SK-N-SH (cell line): ENCODE measurements around the gene RCAN1. TPM values are rescaled to one million over a fixed set of nuclear protein-coding genes. Genes with fewer than 3 reads are reported as not detected.

Experiments used
- CTCF ChIA-PET: fragments of 300-600, 350-600 bp; formaldehyde crosslinking; extraction: SDS; loops from one replicate; lab custom pipeline; 2021; lab: Yijun Ruan, JAX
- POLR2A ChIA-PET: fragments of 350-600 bp; sonication (Branson Sonifier 250); formaldehyde crosslinking; extraction: SDS; loops from one replicate; lab custom pipeline; 2020; ENCODE audit warnings: antibody characterized with exemption, inconsistent platforms; lab: Yijun Ruan, JAX
- DNase-seq: peaks from one replicate; pipeline ENCODE4 v3.0.0; 2012
- H2AFZ ChIP-seq: fragments of 200-600 bp; sonication (generic); 2 replicates; pipeline ENCODE4 v1.8.1; 2016; ENCODE audit warnings: antibody characterized with exemption, mild to moderate bottlenecking, low read depth
- H3F3A ChIP-seq: fragments of 200-600 bp; sonication (generic); replicated peaks from 2 replicates; pipeline ENCODE3; 2016; ENCODE audit warnings: antibody characterized with exemption, mild to moderate bottlenecking; ENCODE audit not compliant: insufficient read depth
- H3K27ac ChIP-seq, 2 experiments: fragments of 200-500 bp in 1 of 2; fragments of 200-600 bp in 1 of 2; sonication (Bioruptor generic) in 1 of 2; sonication (generic), shearing (Covaris generic) in 1 of 2; 2 replicates each; pipeline versions ENCODE4 v1.5.1 to v1.6.1; 2014 to 2016; ENCODE audit warnings: low read depth in 2 of 2, inconsistent platforms in 1 of 2, low read length in 1 of 2, mild to moderate bottlenecking in 1 of 2, mixed read lengths in 1 of 2
- H3K27me3 ChIP-seq: fragments of 200-600 bp; sonication (generic), shearing (Covaris generic); 2 replicates; pipeline ENCODE4 v1.6.1; 2016; ENCODE audit warnings: mixed run types; ENCODE audit not compliant: insufficient read depth
- H3K36me3 ChIP-seq, 2 experiments: fragments of 200-500 bp in 1 of 2; fragments of 200-600 bp in 1 of 2; sonication (Bioruptor generic) in 1 of 2; sonication (generic) in 1 of 2; replicated peaks in 1 of 2; 2 replicates each; pipeline versions ENCODE3 to v1.5.1; 2014 to 2016; ENCODE audit warnings: low read length in 1 of 2, mild to moderate bottlenecking in 1 of 2; ENCODE audit not compliant: insufficient read depth in 2 of 2, control insufficient read depth in 1 of 2
- H3K4me1 ChIP-seq, 2 experiments: fragments of 200-500 bp in 1 of 2; fragments of 200-600 bp in 1 of 2; sonication (Bioruptor generic) in 1 of 2; sonication (generic), shearing (Covaris generic) in 1 of 2; 2 replicates each; pipeline versions ENCODE4 v1.5.1 to v1.6.1; 2014 to 2016; ENCODE audit warnings: low read depth in 1 of 2, low read length in 1 of 2, mixed run types in 1 of 2; ENCODE audit not compliant: insufficient read depth in 2 of 2, control insufficient read depth in 1 of 2
- H3K4me2 ChIP-seq: fragments of 200-600 bp; sonication (generic), shearing (Covaris generic); 2 replicates; pipeline ENCODE4 v1.6.1; 2017; ENCODE audit warnings: mixed run types
- H3K4me3 ChIP-seq, 2 experiments: fragments of 200-500 bp in 1 of 2; fragments of 200-600 bp in 1 of 2; sonication (Bioruptor generic) in 1 of 2; sonication (generic), shearing (Covaris generic) in 1 of 2; 2 replicates each; pipeline versions ENCODE4 v1.5.1 to v1.8.1; 2014 to 2016; ENCODE audit warnings: low read depth in 2 of 2, inconsistent platforms in 1 of 2, low read length in 1 of 2, mild to moderate bottlenecking in 1 of 2, mixed read lengths in 1 of 2, moderate library complexity in 1 of 2
- H3K79me2 ChIP-seq: fragments of 200-600 bp; sonication (generic); 2 replicates; pipeline ENCODE4 v1.8.1; 2017; ENCODE audit warnings: mild to moderate bottlenecking; ENCODE audit not compliant: insufficient read depth
- H3K9ac ChIP-seq: fragments of 200-600 bp; sonication (generic); 2 replicates; pipeline ENCODE4 v1.6.1; 2017; ENCODE audit warnings: mixed run types
- H3K9me2 ChIP-seq: fragments of 200-600 bp; sonication (generic); 2 replicates; pipeline ENCODE4 v1.6.1; 2017; ENCODE audit warnings: mixed run types
- H3K9me3 ChIP-seq: fragments of 200-600 bp; sonication (generic); 2 replicates; pipeline ENCODE4 v1.6.1; 2017; ENCODE audit warnings: mixed run types, mild to moderate bottlenecking, moderate library complexity
- H4K20me1 ChIP-seq: fragments of 200-600 bp; sonication (generic); 2 replicates; pipeline ENCODE4 v1.6.1; 2017; ENCODE audit warnings: mild to moderate bottlenecking, mixed run types; ENCODE audit not compliant: insufficient read depth
- CTCF ChIP-seq: fragments of 200-600 bp; sonication (generic); IDR thresholded peaks from 2 replicates; pipeline ENCODE4 v1.6.1; 2017; ENCODE audit warnings: antibody characterized with exemption, mild to moderate bottlenecking, moderate library complexity
- EZH2phosphoT487 ChIP-seq: fragments of 200-600 bp; sonication (generic); IDR thresholded peaks from 2 replicates; pipeline ENCODE4 v1.6.1; 2017; ENCODE audit warnings: low read depth, mixed run types, mild to moderate bottlenecking, antibody characterized with exemption, moderate library complexity, borderline replicate concordance
- FOXJ3 ChIP-seq: sonication (generic); formaldehyde crosslinking; IDR thresholded peaks from 2 replicates; pipeline ENCODE4 v1.5.1; 2020; ENCODE audit warnings: mild to moderate bottlenecking, missing genetic modification reagents
- FOXM1 ChIP-seq: IDR thresholded peaks from 2 replicates; pipeline ENCODE4 v1.4.0; 2012; ENCODE audit warnings: low read depth, mild to moderate bottlenecking
- GATA2 ChIP-seq: sonication (generic); formaldehyde crosslinking; IDR thresholded peaks from 2 replicates; pipeline ENCODE4 v1.5.0; 2020; ENCODE audit warnings: mild to moderate bottlenecking, missing genetic modification reagents
- MXI1 ChIP-seq: IDR thresholded peaks from 2 replicates; pipeline ENCODE4 v1.6.1; 2012; ENCODE audit warnings: mild to moderate bottlenecking, low read depth, low read length, improper control_type of control experiment
- NFIC ChIP-seq: IDR thresholded peaks from 2 replicates; pipeline ENCODE4 v1.4.0; 2012; ENCODE audit warnings: borderline replicate concordance
- NRF1 ChIP-seq: IDR thresholded peaks from 2 replicates; pipeline ENCODE4 v1.6.1; 2012; ENCODE audit warnings: low read depth, mild to moderate bottlenecking, low read length
- POLR2AphosphoS5 ChIP-seq: IDR thresholded peaks from 2 replicates; pipeline ENCODE4 v1.6.1; 2012; ENCODE audit warnings: low read depth, low read length
- RXRA ChIP-seq: IDR thresholded peaks from 2 replicates; pipeline ENCODE4 v1.4.0; 2012; ENCODE audit warnings: low read depth, mild to moderate bottlenecking, borderline replicate concordance
- SIN3A ChIP-seq: IDR thresholded peaks from 2 replicates; pipeline ENCODE4 v1.6.1; 2012; ENCODE audit warnings: low read depth, mild to moderate bottlenecking, low read length, moderate library complexity, borderline replicate concordance
- TAF1 ChIP-seq: IDR thresholded peaks from 2 replicates; pipeline ENCODE4 v1.6.1; 2012; ENCODE audit warnings: low read depth, mild to moderate bottlenecking, low read length, moderate library complexity, borderline replicate concordance
- TEAD4 ChIP-seq: IDR thresholded peaks from 2 replicates; pipeline ENCODE4 v1.4.0; 2012; ENCODE audit warnings: mild to moderate bottlenecking, borderline replicate concordance; ENCODE audit not compliant: insufficient read depth
- YY1 ChIP-seq: IDR thresholded peaks from 2 replicates; pipeline ENCODE4 v1.4.0; 2012; ENCODE audit warnings: low read depth, mild to moderate bottlenecking
- ZBTB33 ChIP-seq: IDR thresholded peaks from 2 replicates; pipeline ENCODE4 v1.4.0; 2012; ENCODE audit warnings: low read depth, borderline replicate concordance
- WGBS: methylation state at CpG from one replicate; pipeline ENCODE4 v1.1.6; 2017; ENCODE audit warnings: low lambda C conversion rate; 5-methylcytosine and 5-hydroxymethylcytosine counted together
- polyA plus RNA-seq, 3 experiments: library from polyadenylated mRNA; depleted of rRNA; stranded (reverse); fragments of >200 nt; gene quantifications; 2 replicates each; pipeline ENCODE4 v1.2.3, GENCODE V29; 2012
- TF ChIP-seq, protein P1 (sequence below): IDR thresholded peaks from 2 replicates; pipeline ENCODE4 v1.4.0; 2012; ENCODE audit warnings: low read depth, borderline replicate concordance

The RCAN1 gene
- polyA plus RNA-seq, 1 of the 3 experiments (the other 2 are of a cell fraction) = 16.7 TPM

- H3K27ac ChIP-seq = no peak overlapping the region
- TF ChIP-seq FOXM1 (no peak), NFIC (no peak), YY1 (no peak), TEAD4 (no peak), SIN3A (no peak), NRF1 (no peak), MXI1 (no peak), ZBTB33 (no peak), GATA2 (no peak), CTCF (no peak), TAF1 (no peak), EZH2phosphoT487 (no peak), FOXJ3 (CRISPR knock-in tag) (no peak), POLR2AphosphoS5 (no peak), RXRA (no peak)
- TF ChIP-seq, protein P1, sequence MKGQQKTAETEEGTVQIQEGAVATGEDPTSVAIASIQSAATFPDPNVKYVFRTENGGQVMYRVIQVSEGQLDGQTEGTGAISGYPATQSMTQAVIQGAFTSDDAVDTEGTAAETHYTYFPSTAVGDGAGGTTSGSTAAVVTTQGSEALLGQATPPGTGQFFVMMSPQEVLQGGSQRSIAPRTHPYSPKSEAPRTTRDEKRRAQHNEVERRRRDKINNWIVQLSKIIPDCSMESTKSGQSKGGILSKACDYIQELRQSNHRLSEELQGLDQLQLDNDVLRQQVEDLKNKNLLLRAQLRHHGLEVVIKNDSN = no peak
- no peak overlapping the region for H2AFZ ChIP-seq
- H3K9me2 ChIP-seq = no peaks in the 10 kb centered on the region
- no peak overlapping the region for H3K4me3 ChIP-seq
- H3K4me2 ChIP-seq = no peak overlapping the region
- H3K9me3 ChIP-seq = no peaks in the 10 kb centered on the region
- H3F3A ChIP-seq = no peaks in the 10 kb centered on the region
- H3K27me3 ChIP-seq = no peaks in the 10 kb centered on the region
- WGBS = 67% methylated on average over 5 of the region's 5 CpGs
- DNase-seq = no peak
- H4K20me1 ChIP-seq = no peaks in the 10 kb centered on the region
- no peak overlapping the region for H3K9ac ChIP-seq
- no peaks in the 10 kb centered on the region; a peak in 1 of 4 replicates for H3K4me1 ChIP-seq
- H3K79me2 ChIP-seq = no peaks in the 10 kb centered on the region
- ChIA-PET POLR2A (no interaction called here), CTCF (interaction anchor here (1.1 kb wide), 1 partner anchor 111 kb away, joined by 3 read pairs; no protein-coding TSS in a partner anchor)
- no peaks in the 10 kb centered on the region for H3K36me3 ChIP-seq
Measured at GRCh38 chr21:34576041-34576511, 38.8 kb downstream of the RCAN1 start.
